ENCODE data around the gene AIG1. TPM values are rescaled to one million over a fixed set of nuclear protein-coding genes. Genes with fewer than 3 reads are reported as not detected.

The AIG1 gene
- total RNA-seq, 1 experiment from 2014 or later: 51.1 TPM

DNA sequence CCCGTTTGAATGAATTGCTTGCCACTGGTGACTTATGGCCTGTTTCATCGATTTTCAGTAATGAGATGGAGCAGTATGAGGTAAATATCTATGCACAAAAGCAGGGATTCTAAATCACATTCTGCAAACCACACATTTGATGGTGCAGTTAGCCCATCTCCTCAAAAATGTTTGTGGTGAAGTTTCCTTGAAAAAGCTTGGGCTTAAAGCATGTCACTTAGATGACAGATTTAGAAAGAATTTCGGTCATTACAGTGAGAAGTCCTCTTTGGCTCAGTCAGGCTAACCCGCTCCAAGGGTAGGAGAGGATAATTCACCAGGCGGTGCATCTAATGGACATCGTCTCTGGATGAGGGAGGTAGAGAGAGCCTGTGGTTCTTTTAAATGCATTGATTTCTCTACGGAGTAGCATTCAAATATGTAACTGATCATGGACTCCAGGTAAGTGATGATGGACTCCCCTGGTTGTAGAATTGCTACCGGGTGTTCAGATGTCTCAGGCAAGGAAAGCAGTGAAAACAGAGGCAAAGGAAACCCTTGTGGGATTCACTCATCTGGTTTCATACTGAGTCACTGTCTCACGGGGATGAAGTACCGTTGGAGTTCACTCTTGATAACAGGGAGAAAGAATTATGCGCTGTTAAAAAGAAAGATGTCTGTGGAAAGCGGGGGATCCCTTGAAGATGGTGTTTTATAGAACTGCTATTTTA is 65.3 kb downstream of the AIG1 start (continued):
- TF ChIP-seq, protein P1, sequence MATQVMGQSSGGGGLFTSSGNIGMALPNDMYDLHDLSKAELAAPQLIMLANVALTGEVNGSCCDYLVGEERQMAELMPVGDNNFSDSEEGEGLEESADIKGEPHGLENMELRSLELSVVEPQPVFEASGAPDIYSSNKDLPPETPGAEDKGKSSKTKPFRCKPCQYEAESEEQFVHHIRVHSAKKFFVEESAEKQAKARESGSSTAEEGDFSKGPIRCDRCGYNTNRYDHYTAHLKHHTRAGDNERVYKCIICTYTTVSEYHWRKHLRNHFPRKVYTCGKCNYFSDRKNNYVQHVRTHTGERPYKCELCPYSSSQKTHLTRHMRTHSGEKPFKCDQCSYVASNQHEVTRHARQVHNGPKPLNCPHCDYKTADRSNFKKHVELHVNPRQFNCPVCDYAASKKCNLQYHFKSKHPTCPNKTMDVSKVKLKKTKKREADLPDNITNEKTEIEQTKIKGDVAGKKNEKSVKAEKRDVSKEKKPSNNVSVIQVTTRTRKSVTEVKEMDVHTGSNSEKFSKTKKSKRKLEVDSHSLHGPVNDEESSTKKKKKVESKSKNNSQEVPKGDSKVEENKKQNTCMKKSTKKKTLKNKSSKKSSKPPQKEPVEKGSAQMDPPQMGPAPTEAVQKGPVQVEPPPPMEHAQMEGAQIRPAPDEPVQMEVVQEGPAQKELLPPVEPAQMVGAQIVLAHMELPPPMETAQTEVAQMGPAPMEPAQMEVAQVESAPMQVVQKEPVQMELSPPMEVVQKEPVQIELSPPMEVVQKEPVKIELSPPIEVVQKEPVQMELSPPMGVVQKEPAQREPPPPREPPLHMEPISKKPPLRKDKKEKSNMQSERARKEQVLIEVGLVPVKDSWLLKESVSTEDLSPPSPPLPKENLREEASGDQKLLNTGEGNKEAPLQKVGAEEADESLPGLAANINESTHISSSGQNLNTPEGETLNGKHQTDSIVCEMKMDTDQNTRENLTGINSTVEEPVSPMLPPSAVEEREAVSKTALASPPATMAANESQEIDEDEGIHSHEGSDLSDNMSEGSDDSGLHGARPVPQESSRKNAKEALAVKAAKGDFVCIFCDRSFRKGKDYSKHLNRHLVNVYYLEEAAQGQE (IDR thresholded peaks at IDR 0.05; ENCODE audit: low read depth): no peak
- TF ChIP-seq TCF7L2 (IDR thresholded peaks at IDR 0.05; ENCODE audit: borderline replicate concordance, extremely low read depth, insufficient read depth, insufficient read length) (no peak), YY1 (IDR thresholded peaks at IDR 0.05; ENCODE audit: extremely low read depth, insufficient replicate concordance, low read depth, low read length) (no peak), RAD21 (IDR thresholded peaks at IDR 0.05; ENCODE audit: low read depth) (no peak), FOSL1 (IDR thresholded peaks at IDR 0.05; ENCODE audit: low read depth) (no peak), POLR2AphosphoS5 (IDR thresholded peaks at IDR 0.05; ENCODE audit: low read depth, low read length) (no peak)
- TF ChIP-seq, protein P2, sequence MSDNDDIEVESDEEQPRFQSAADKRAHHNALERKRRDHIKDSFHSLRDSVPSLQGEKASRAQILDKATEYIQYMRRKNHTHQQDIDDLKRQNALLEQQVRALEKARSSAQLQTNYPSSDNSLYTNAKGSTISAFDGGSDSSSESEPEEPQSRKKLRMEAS (IDR thresholded peaks at IDR 0.05): no peak

DNA sequence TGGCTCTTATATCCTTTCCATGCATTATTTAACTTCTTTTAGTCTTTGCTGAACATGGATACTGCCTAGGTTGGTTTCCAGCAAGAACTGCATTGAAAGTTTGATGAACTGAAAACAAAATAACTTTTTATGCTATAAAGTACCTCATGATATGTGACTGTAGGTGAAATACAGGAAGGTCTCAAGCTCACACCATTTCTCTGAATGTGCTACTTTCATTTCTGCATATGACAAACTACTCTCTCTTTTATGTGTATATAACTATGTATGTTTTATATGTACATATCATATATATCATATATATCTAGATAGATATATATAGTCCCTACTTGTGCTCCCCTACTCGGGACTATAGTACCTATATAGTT is 65.9 kb downstream of the AIG1 start:
- no peaks in the 10 kb centered on the region for H4K20me1 ChIP-seq (ENCODE audit: insufficient read depth)
- intact Hi-C loops (cut with micrococcal nuclease): no loop called here
- no TSS peak for BruUV-seq (replicated peaks)
- no peak overlapping the region for H3K9ac ChIP-seq (ENCODE audit: low read length)
- H3K4me3 ChIP-seq (replicated peaks in 1 of 2; ENCODE audit: low read depth in 1 of 2, low read length in 2 of 2): no peak overlapping the region
- H3K4me2 ChIP-seq (ENCODE audit: low read length): no peak overlapping the region
- H3K79me2 ChIP-seq (ENCODE audit: insufficient read depth, low read length): no peaks in the 10 kb centered on the region
- H3K27ac ChIP-seq (ENCODE audit: low read depth, low read length): no peak overlapping the region
- DNase-seq (ENCODE audit: low read depth, low spot score) (no peak), ATAC-seq (no peak)
- ChIA-PET CTCF (no interaction called here), RAD21 (ENCODE audit: low non-redundant PET in 1 of 2, low total read pairs in 2 of 2, uncharacterized antibody in 2 of 2, unreplicated experiment in 2 of 2) (no interaction called here), POLR2A (no interaction called here)
- no peaks in the 10 kb centered on the region for H3K9me2 ChIP-seq (ENCODE audit: insufficient read depth)
- H3K36me3 ChIP-seq (ENCODE audit: control insufficient read depth in 1 of 2, insufficient read depth in 2 of 2, low read length in 2 of 2): no peaks in the 10 kb centered on the region
- no peaks in the 10 kb centered on the region for H3K4me1 ChIP-seq (ENCODE audit: control insufficient read depth in 1 of 2, insufficient read depth in 2 of 2, low read length in 2 of 2)
- no peak for TF ChIP-seq ZNF274 (IDR thresholded peaks at IDR 0.05; ENCODE audit: low read depth, low read length)
- no peak for TF ChIP-seq POLR2AphosphoS5 (IDR thresholded peaks at IDR 0.05; ENCODE audit: low read depth, low read length)
- no peak for TF ChIP-seq EZH2phosphoT487 (IDR thresholded peaks at IDR 0.05; ENCODE audit: borderline replicate concordance)
- TF ChIP-seq EZH2 (IDR thresholded peaks at IDR 0.05): no peak
- no peak for TF ChIP-seq RAD21 (IDR thresholded peaks at IDR 0.05; ENCODE audit: low read depth)
- no peak overlapping the region for H2AFZ ChIP-seq (ENCODE audit: low read depth, low read length, poor library complexity, severe bottlenecking)
- H3K27me3 ChIP-seq (ENCODE audit: insufficient read depth, low read length): no peaks in the 10 kb centered on the region
- H3K9me3 ChIP-seq (ENCODE audit: control insufficient read depth in 1 of 2, insufficient read depth in 1 of 2, low read depth in 1 of 2, low read length in 2 of 2): peaks cover 0 to 9% of the 10 kb centered on the region in 2 experiments; a peak in 1 of 4 replicates
